Measurements from ENCODE around the gene PSTPIP2.
A peak's percentile ranks its signal among the peaks of the same experiment; 100 is the strongest.
"Not testable (repeated sequence)": the region's sequence is repeated elsewhere in the genome, so short reads cannot be mapped to it uniquely, and the experiment has no call there.

PSTPIP2 gene

DNA sequence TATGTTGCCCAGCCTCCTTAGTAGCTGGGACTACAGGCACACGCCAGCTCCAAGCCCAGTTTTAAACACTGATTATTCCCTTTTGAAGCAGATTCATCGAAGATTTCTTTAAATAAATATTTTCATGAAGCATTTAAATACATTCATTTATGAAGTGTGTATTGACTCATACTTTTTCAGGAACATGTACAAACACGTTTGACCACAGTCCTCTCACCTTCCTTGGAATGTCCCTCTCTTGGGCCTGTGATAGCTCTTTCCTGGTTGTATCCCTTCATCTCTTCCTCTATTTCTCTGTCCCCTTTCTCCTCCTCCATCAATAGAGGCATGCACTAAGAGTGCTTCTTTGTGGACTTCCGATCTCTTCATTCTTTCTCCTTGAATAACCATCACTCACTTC is 2.5 kb downstream of the PSTPIP2 start:
- peak; percentile 14 to 16 for DNase-seq

GRCh38 chr18:46068763-46069162 is 3.3 kb downstream of the PSTPIP2 start:
- DNase-seq = no peak

- DNase-seq = peak in 1 of 2 experiments; percentile 16
Measured at GRCh38 chr18:46067438-46068007, 4.5 kb downstream of the PSTPIP2 start.

DNA sequence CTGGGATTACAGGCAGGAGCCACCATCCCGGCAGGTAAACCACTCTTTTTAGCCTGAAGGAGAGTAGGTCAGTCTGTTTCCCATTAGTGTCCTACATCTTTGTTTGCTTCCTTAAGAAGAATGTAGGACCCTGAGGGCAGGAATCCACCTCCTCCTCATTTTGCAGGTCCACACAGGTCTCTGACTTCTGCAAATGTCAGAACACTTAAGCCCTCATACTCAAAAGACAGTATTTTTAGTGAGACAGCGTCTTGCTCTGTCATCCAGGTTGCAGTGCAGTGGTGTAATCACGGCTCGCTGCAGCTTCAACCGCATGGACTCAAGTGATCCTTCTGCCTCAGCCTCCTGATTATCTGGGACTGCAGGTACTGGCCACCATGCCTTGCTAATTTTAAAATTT is 9.3 kb downstream of the PSTPIP2 start:
- no peak for DNase-seq

DNA sequence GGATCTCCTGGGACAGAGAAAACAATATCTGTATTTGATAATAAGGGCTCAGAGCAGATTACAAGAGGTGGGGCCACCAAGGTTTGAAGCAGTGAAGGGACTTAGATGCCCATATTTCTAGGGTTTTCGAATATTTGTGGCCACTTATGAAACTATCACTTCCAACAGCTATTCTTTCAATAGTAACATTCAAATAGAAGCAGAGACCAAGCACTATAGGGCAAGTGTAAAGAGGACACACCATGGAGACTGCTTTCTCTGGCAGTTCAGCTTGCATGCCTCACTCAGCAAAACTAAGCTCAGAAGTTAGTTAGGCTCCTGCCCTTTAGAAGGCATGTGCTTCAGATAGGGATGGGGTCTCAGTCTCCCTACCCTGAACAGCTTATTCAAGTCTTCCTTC is 10.3 kb downstream of the PSTPIP2 start:
- no peak for DNase-seq

DNA sequence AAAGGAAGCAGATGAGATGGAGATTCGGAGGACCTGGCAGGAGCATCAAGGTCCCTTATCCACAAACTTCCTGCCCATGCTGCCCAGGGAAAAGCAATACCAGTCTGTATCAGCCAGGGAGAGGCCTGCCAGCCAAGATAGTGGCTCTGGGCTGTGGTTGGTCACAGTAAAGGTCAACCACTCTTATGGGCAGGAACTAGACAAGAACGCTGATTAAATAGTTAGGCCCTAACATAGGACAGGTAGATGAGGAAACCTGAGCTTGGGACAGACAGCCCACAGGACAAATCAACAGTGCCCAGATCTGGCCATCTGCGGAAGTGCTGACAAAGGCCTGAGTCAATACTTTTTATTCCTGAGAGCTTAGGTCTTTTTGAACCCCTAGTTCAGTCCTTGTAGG is 10.7 kb downstream of the PSTPIP2 start:
- peak in 1 of 2 experiments; percentile 4 for DNase-seq

- no peak for DNase-seq
Measured at GRCh38 chr18:46060359-46060841, 11.7 kb downstream of the PSTPIP2 start.

DNA sequence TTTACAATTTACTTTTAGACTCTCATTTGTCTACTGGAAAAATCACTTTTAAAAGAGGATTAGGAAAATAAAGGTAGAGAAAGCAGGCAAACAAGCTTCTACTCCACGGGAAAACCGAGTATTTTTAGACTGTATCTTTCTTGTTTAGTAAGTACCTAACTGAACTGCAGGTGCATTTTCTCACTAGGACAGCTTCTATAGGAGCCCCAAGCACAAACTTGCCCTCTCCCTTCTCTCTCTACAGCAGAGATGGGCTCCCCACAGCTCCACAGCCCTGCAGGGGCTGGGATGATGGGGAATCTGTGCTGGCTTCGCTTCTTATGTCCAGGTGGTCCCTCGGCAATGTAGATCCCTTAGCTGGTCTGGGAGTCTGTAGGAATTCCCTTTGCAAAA is 16.2 kb downstream of the PSTPIP2 start:
- DNase-seq = no peak

DNA sequence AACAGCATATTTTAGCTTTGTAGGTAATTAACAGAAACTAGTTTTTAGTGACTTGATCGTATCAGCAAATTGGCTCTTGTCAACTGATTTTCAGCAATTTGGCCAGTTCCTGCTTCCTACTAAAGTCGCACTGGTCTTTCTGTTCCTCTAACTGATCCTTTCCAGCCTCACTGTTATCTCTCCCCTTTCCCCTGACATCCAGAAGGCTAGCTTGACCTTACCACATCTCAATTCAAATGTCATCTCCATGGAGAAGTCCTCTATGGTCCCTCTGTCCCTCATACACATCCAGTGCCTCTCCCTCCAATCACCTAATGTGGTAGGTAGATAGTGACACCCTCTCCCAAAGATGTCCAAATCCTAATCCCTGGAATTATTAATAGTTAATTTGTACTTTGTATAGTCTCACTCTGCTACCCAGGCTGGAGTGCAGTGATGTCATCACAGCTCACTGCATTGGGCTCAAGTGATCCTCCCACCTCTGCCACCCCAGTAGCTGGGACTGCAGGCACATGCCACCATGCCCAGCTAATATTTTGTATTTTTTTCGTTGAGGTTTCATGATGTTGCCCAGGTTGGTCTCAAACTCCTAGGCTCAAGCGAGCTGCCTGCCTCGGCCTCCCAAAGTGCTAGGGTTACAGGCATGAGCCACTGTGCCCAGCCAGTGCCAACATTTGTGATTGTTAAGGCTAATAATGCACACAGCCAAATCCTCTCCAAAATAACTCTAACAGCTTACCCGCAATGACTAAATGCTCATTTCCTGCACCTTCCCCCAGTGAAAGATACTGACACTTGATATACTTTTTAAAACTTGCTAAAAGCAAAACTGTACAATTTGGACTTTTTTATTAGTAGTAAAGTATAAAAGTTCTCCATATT is 16.9 kb downstream of the PSTPIP2 start:
- no peak for DNase-seq

DNA sequence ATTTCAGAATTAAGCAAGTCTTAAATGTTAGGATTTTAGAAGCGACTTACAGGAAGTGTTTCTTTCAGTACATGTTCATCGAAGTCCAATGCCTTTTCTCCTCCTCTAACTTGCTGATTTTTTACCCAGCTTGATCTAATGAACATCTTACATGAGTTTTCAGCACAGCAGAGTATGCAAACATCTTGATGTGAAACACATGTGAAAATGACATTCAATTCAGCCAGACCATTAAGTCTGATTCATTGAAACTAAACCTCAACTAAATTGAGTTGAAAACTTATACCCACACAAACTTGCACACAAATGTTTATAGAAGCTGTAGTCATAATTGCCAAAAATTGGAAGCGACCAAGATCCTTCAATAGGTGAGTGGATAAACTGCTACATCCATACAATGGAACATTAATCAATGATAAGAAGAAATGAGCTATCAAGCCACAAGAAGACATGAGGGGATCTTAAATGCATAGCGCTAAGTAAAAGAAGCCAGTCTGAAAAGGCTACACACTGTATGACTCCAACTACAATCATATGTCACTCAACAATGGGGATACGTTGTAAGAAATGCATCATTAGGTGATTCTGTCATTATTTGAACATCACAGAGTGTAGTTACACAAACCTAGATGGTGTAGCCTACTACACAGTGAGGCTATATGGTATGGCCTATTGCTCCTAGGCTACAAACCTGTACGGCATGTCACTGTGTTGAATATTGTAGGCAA is 18.5 kb downstream of the PSTPIP2 start:
- DNase-seq = no peak

DNA sequence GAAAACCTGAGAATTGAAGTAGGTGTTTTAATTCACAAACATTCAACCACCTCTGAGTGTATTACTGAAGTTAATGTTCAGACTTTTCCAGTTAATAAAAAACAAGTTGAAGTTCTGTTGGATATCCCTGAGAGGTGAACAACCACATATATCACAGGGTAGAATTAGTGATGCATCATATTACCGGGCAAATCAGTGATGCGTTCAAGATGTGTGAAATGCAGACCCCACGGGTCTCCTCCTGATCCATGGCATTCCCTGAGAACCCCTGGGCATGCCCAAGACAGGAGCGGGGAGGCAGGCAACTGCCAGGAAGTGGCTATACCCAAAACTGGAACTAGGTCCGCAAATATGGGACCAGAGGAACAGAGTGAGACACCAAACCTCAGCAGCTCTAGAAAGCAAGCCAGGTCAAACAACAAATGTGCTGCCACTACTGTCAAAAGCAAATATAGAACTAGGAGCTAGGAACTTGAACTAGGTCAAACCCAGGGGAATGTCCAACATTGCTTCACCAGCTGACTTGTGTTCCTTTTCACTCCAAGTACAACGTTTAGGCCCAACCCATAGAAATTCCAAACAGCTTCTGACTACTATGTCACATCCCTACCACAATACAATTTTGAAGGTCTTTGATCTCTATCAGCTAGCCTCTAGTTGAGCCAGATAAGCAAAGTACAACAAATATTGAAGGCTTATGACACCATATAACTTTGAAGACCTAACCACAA is 20.2 kb downstream of the PSTPIP2 start:
- no peak for DNase-seq

- no peak for DNase-seq
Measured at GRCh38 chr18:46050268-46050667, 21.8 kb downstream of the PSTPIP2 start.

GRCh38 chr18:46048641-46049040 is 23.4 kb downstream of the PSTPIP2 start:
- no peak for DNase-seq

- DNase-seq = not testable (repeated sequence)
Measured at GRCh38 chr18:46047369-46047768, 24.7 kb downstream of the PSTPIP2 start.

DNA sequence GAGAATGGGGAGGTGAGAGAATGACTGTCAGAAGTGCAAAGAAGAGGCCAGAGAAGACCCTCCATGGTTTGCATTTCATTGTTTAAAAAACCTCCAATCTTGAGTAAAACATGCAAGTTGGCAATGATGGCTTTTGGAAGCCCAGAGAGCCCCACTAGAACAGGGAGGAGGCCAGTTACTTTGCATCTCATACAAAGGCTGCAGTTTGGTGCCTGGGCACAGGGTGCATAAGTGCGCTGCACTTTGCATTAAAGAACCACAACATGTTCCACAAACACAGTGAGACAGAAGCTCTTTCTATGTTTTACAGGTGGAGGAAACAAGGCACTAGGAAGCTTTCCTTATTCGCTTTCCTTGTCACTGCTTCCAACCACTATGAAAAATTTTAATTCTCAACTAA is 25.4 kb downstream of the PSTPIP2 start:
- no peak for DNase-seq

DNA sequence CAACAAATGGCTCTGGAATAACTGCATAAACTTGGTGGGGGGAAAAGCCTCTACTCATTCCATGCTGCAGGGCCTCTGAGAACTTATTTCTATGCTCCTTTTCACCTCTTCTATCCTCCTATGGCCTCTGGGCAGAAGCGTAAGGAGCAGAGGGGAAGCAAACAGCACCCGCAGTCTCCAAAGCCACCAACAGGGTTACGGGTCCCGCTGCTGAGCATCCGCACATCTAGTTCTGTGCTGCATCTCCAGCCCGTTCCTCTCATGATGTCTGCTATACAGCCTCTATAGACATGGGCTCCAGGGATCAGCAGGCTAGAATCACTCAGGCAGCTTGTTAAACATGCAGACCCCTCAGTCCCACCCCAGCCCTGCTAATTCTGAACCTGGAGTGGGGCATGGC is 25.9 kb downstream of the PSTPIP2 start:
- no peak for DNase-seq

DNA sequence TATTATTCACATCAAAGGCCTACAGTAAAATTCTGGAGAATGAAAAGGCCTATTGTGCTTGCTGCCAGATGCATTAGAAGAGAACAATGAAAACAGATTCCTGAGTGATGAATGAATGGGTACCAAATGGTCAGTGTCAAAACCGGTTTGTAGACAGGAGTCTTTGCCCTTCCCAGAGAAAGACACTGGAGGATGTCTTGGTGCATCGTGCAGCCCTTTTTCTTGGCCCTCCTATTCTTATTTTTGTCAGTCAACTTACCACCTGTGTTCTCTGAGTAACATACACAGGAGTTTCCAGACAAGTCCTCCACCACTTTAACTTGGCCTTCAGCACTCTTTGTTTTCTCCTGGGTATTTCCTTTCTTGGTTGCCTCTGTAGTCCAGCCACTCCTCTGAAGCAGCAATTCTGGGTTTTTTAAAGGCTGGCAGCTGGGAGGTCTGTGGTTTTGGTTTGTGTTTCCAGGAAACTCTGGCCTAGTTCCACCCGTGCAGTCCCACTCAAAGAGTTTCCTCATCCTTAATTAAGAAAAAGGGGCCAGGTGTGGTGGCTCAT is 29.4 kb downstream of the PSTPIP2 start:
- peak; percentile 46 to 49 for DNase-seq

GRCh38 chr18:46040747-46041104 is 31.3 kb downstream of the PSTPIP2 start:
- no peak for DNase-seq

- no peak for DNase-seq
Measured at GRCh38 chr18:46040033-46040746, 31.9 kb downstream of the PSTPIP2 start.

DNA sequence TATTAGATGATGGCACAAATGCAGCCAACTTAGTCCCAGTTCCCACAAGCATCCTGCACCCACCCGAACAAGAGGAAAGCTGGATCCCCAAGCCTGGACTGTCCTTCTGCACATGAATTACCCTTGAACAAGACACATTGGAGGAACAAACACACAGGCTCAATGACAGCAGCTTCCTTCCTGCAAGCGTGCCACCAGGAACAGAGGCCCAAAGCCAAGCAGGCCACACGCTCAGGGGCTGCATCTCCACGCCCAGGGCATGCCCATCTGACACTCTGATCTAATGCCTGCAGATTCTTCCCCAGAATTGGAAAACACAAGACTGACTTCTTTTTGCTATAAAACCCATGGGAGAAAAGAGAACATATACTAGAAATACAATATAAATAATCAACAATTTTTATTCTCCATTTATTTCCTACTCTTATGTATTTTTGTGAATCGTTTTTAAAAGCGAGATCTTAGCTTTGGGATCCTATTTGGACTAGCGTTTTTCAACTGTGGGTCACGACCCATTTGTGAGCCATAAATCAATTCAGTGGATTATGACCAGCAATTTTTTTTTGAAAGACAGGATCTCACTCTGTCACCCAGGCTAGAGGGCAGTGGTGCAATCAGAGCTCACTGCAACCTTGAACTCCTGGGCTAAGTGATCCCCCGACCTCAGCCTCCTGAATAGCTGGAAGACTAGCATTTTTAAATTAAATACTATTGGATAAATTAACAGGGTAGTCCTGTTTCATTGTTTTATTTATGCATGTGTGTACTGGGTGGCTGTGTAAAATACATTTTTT is 34.4 kb downstream of the PSTPIP2 start:
- no peak for DNase-seq

Measured in activated T-cell treated with anti-CD3 and anti-CD28 coated beads, Interleukin-2, amount 50 U/mL, for 48 hours (primary cell).